SK-N-SH treated with all-trans-retinoic acid at 6 μM for 48 hours (cell line): ENCODE data around the gene CANX.

Experiments
- ARNTL ChIP-seq: fragments of 450-650 bp; formaldehyde crosslinking; IDR thresholded peaks from 2 replicates; pipeline ENCODE4 v1.5.0; 2020; ENCODE audit warnings: low read depth, mild to moderate bottlenecking, moderate library complexity, borderline replicate concordance
- CREB5 ChIP-seq: fragments of 250-450 bp; sonication (Bioruptor Pico); IDR thresholded peaks from 2 replicates; pipeline ENCODE4 v1.5.1; 2020; ENCODE audit warnings: low read depth, mild to moderate bottlenecking, moderate library complexity
- CSDC2 ChIP-seq: fragments of 250-450 bp; sonication (Bioruptor Pico); IDR thresholded peaks from 2 replicates; pipeline ENCODE4 v1.5.0; 2020; ENCODE audit warnings: mild to moderate bottlenecking, moderate library complexity
- ISL1 ChIP-seq: fragments of 250-450 bp; sonication (Bioruptor Pico); IDR thresholded peaks from 2 replicates; pipeline ENCODE4 v2.1.2; 2022; ENCODE audit warnings: mild to moderate bottlenecking, moderate library complexity
- OSR1 ChIP-seq: fragments of 250-450 bp; sonication (Bioruptor Pico); IDR thresholded peaks from 2 replicates; pipeline ENCODE4 v1.8.0; 2022; ENCODE audit warnings: moderate library complexity, mild to moderate bottlenecking, inconsistent platforms
- POU6F1 ChIP-seq: fragments of 250-450 bp; sonication (Bioruptor Pico); IDR thresholded peaks from 2 replicates; pipeline ENCODE4 v1.8.0; 2021; ENCODE audit warnings: low read depth, mild to moderate bottlenecking, moderate library complexity, borderline replicate concordance
- SNAI2 ChIP-seq: fragments of 250-450 bp; sonication (Bioruptor Pico); IDR thresholded peaks from 2 replicates; pipeline ENCODE4 v1.5.0; 2020; ENCODE audit warnings: mild to moderate bottlenecking, moderate library complexity
- TCF4 ChIP-seq: fragments of 250-450 bp; sonication (Bioruptor Pico); IDR thresholded peaks from 2 replicates; pipeline ENCODE4 v1.8.0; 2021; ENCODE audit warnings: mild to moderate bottlenecking, moderate library complexity, borderline replicate concordance
- TOX ChIP-seq: fragments of 250-450 bp; sonication (Bioruptor Pico); IDR thresholded peaks from 2 replicates; pipeline ENCODE4 v1.8.0; 2021; ENCODE audit warnings: mild to moderate bottlenecking, moderate library complexity, borderline replicate concordance
- TSHZ2 ChIP-seq: fragments of 250-450 bp; sonication (Bioruptor Pico); IDR thresholded peaks from 2 replicates; pipeline ENCODE4 v1.5.0; 2020; ENCODE audit warnings: mild to moderate bottlenecking, moderate library complexity
- ZNF565 ChIP-seq: fragments of 450-650 bp; formaldehyde crosslinking; conservative IDR thresholded peaks from 2 replicates; pipeline ENCODE4 v1.5.0; 2020; ENCODE audit warnings: low read depth, mild to moderate bottlenecking, moderate library complexity

- no peak for TF ChIP-seq CSDC2
- no peak for TF ChIP-seq CREB5 (CRISPR knock-in tag)
- TF ChIP-seq TSHZ2: no peak
- no peak for TF ChIP-seq SNAI2 (CRISPR knock-in tag)
- no peak for TF ChIP-seq ZNF565 (CRISPR knock-in tag)
- TF ChIP-seq ISL1 (CRISPR knock-in tag): no peak
- TF ChIP-seq POU6F1 (CRISPR knock-in tag): no peak
- no peak for TF ChIP-seq TOX (CRISPR knock-in tag)
- TF ChIP-seq OSR1 (CRISPR knock-in tag): no peak
- no peak for TF ChIP-seq ARNTL (CRISPR knock-in tag)
- TF ChIP-seq TCF4 (CRISPR knock-in tag): no peak
Observed at GRCh38 chr5:179764056-179764455, 65.3 kb downstream of the CANX start.
